Measurements from ENCODE around the gene TGFB1I1.
"Not testable (repeated sequence)": the region's sequence is repeated elsewhere in the genome, so short reads cannot be mapped to it uniquely, and the experiment has no call there.

The TGFB1I1 gene

DNA sequence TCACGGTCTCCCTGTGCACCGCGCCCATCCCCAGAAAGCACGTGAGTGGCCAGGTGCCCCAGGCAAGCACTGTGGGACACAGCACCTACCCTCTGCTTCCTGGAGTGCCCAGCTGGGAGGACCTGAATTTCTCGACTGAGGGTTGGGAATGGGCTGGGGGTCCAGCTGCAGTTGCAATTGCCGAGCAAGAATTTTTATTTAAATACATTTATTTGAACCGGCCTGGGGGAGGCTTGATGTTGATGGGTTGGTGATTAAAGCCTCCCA, 17.3 kb downstream of the TGFB1I1 start:
- DNase-seq = no peak

DNA sequence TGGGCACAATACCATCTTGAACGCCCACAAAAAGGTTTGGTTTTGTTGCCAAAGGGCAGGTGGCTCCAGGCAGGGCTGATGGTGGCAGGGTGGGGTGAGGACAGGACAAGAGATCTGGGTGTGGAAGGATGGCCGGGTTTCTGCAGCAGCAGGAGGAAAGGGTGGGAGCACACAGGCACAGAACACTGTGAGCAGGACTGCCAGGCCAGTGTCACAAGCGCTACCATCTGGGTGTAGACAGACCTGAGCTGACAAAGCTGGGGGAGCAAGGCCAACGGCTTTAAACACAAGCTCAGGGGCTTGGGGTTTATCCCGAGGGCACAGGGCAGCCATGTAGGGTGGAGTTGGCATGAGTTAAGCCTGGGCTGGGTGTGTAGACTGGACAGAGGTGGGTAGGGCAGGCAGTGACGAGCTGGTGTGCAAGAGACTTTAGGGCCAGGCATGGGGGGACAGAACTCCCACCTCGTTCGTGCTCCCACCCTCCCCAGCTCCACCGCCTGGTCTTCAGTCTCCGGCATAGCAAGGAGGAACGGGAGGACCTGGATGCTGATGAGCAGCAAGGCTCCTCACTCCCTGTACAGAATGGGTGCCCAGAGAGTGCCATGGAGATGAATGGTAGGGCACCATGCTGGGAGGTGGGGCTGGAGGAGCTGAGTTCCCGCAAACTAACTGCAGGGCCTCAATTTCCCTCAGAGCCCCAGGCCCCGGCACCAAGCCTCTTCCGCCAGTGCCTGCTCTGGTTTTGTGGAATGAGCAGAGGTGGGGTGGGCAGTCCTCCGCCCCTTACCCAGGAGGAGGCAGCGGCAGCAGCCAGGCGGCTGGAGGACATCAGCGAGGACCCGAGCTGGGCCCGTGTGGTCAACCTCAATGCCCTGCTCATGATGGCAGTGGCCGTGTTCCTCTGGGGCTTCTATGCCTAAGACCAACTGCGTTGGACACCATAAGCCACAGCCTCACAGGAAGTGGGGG, 17.9 kb downstream of the TGFB1I1 start:
- DNase-seq = no peak

DNA sequence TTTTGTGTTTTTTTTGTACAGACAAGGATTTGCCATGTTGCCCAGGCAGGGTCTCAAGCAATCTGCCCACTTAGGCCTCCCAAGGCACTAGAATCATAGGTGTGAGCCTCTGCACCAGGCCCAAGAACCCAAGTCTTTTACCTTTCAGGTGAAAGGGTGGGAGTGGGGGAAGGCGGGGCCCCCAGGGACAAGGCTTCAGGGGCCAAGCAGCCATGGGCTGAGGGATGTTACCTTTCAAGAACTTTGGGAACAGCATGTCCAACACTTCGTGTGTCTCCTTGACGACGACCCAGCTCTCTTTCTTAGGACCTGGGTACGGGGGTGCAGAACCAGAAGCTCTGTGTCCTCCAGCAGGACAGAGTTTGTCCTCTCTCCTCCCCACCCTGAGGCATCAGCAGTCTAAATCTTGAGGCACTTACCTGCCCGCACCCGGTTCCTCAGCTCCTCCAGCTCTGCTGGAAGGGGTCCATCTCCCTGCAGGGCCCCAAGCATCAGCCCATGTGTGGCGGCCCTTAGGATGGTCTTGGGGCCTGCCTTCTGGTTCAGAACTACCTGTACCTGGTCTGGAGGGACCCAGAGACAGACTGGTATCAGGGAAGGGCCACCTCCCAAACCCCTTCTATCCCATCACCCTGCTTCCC, 19.9 kb downstream of the TGFB1I1 start:
- DNase-seq = no peak

DNA sequence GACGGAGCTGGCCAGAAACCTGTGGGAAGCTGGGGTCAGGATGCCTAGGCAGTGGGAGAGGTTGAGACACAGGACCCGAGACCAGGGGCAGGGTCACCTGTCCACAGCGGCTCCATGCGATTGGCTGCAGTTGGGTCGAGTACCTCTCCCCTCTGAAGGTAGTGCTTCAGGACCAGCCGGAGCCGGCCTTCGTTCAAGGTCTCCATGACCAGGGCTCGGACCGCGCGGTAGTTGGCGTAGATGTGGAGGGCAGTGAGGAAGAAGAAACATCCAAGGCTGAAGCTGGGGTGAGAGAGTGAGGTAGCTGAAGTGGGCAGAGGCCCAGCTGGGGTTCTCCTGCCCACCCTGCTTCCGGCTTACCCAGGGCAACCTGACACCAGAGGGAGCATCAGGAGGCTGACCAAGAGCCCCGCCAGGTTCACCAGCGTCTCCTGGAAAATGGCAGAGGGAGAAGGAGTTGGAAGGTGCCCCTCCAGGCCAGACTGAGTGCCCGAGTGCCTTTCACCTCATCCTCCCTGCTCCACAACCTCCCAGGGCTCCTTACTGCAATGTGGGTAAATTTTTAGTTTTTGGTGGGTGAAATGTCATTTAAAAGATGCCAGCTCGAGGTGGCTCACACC, 21.7 kb downstream of the TGFB1I1 start:
- no peak for DNase-seq

DNA sequence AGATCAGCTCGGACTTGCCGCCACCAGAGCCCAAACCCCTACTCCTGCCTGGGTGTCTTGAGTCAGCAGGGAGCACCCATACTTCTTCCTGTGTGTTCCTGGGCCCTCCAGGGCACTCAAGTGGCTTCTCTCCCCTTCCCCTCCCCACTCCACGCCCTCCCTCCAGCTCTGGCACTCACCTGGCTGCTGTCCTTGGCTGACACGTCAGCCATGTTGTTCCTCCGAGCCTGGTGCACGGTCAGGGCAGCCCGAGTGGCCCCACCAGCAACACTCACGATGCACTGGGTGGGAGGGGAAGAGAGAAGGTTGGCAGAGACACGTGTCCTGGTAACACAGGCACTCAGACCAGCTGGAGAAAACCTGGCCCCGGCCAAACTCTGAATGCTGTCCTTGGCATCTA, 24.7 kb downstream of the TGFB1I1 start:
- DNase-seq = no peak

DNA sequence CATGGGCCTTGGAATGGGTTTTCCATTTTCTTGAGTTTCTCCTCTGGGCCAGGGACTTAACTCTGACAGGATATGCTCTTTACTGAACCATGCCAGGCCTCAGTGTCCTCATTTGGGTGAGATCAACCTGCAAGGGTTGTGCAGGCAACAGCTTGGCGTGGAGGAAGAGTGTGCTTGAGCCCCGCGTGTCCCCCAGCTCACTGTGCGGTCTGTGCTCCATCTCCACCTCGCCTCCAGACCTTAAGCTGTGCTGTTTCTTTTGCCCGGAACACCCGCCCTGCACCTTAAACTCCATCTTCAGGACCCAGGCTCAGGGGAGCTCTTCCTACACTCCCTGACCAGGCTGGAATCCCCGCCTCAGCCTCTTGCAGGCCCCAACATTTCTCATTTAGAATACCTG, 26.5 kb downstream of the TGFB1I1 start:
- DNase-seq = no peak

DNA sequence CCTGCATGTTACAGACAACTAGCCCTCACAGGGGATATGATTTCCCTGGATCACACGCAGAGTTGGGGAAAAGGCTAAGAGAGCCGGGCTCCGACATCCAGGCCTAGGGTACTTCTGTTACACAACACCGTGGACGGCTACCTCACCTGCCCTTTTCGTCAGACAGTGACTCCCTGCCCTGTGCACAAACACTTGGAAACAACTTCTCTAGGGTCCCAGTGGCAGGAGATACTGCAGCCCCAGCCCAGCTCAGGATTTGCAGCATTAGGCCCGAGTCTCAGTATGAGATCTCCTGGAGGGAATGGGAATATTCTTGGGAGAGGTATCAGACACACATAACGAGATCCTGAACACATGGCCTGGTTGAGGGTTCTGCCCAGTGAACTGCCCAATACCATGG, 28.0 kb downstream of the TGFB1I1 start:
- DNase-seq = no peak

DNA sequence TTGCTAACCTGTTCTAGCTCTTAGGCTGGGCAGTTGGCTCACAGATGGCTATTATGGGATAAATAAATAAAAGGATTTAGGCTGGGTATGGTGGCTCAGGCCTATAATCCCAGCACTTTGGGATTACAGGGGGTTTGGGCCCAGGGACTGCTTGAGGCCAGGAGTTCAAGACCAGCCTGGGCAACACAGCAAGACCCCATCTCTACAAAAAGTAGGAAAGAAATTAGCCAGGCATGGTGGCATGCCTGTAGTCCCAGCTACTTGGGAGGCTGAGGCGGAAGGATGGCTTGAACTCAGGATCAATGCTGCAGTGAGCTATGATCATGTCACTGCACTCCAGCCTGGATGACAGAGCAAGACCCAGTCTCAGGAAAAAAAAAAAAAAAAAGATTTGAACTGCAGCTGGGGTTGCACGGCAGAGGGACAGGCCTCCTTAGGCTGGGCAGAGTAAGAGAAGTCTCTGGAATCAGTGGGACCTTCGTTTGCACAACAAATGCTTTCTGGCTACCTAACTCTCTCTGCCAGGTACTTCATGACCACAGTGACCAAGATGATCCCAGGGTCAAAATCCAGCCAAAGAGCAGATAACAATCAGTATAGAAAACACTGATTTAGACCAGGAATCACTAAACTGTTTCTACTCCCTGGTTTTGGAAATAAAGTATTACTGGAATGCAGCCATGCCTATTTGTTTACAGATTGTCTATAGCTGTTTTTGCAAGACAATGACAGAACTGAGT, 29.4 kb downstream of the TGFB1I1 start:
- DNase-seq = no peak

DNA sequence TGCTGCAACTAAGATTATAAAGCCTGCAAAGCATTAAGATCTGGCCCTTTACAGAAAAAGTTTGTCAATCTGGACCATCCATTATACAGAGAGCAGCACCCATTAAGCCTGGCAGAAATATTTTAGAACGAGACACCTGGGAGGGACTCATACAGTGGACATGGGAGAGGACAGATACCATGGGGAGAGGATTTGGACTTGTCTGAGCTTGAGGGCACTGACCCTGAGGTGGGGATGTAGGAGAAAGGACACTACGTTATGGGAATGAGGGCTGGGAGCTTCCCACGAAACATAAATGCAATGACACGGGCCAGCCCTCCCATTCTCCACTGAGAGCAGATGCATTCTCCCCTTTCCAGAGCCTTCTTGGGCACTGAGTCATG, 30.0 kb downstream of the TGFB1I1 start:
- no peak for DNase-seq

DNA sequence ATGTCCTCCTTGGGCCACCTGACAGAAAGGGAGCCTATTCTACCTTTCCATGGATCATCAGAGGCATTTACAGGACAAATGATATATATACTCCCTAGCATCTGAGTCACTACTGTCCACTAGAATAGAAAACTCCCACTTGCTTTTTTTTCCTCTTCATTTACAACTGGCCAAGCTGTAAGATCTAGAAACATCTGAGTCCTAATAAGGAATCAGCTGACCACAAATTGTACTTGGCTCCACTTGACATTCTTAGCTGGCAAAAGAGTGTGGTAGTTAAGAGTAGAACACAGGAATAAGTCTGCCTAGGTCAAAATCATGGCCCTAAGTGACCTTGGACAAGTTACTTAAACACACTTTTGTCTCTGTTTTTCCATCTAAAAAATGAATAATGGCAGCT, 31.0 kb downstream of the TGFB1I1 start:
- DNase-seq = no peak

DNA sequence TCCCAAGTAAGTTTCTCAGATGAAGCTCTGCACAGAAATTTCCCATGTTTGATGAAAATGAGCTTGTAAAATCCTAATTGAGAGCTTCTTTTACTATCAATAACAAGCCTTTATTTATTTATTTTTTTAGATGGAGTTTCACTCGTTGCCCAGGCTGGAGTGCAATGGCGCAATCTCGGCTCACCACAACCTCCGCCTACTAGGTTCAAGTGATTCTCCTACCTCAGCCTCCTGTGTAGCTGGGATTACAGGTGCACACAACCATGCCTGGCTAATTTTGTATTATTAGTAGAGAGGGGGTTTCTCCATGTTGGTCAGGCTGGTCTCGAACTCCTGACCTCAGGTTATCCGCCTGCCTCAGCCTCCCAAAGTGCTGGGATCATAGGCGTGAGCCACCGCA, 31.6 kb downstream of the TGFB1I1 start:
- not testable (repeated sequence) for DNase-seq

DNA sequence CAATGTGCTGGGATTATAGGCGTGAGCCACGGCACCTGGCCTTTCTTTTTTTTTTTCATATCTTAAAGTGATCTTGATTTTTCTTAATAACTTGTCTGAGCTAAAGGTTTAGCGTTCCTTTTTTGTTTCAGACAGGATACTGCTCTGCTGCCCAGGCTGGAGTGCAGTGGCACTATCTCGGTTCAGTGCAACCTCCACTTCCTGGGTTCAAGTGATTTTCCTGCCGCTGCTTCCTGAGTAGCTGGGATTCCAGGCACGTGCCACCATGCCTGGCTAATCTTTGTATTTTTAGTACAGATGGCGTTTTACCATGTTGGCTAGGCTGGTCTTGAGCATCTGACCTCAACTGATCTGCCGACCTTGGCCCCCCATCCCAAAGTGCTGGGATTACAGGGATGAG, 32.2 kb downstream of the TGFB1I1 start:
- DNase-seq = no peak

DNA sequence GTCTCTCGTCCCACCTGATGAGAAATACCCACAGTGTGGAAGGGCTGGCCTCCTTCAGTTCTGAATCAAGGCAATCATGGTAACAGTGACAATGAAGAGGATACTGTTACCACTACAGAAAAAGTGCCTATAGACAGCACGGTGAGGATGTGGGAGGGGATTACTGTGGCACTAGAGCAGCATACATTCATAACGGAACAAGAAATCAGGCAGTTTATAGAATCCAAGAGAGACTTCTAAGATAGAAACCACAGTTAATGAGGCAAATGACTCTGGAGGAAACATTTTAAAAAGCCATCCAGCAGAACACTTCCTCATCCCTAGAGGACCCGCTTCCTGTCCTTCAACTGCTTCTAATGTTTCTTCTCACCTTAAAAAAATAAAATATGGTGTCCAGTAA, 33.5 kb downstream of the TGFB1I1 start:
- no peak for DNase-seq

DNA sequence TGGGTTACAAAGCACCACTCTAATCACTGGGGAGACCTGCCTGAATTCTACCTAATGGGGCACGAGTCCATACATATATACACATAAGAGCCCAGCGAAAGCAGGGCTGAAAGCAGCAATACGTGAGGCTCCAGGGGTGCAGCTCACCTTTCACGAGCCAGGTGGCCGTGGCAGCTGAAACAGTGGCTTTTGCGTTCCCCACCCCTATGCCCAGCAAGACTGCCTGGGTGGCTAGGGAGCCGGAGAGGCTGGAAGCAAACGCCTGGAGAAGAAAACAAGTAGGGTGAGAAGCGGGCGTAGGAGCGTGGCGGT, 35.6 kb downstream of the TGFB1I1 start:
- DNase-seq = no peak

DNA sequence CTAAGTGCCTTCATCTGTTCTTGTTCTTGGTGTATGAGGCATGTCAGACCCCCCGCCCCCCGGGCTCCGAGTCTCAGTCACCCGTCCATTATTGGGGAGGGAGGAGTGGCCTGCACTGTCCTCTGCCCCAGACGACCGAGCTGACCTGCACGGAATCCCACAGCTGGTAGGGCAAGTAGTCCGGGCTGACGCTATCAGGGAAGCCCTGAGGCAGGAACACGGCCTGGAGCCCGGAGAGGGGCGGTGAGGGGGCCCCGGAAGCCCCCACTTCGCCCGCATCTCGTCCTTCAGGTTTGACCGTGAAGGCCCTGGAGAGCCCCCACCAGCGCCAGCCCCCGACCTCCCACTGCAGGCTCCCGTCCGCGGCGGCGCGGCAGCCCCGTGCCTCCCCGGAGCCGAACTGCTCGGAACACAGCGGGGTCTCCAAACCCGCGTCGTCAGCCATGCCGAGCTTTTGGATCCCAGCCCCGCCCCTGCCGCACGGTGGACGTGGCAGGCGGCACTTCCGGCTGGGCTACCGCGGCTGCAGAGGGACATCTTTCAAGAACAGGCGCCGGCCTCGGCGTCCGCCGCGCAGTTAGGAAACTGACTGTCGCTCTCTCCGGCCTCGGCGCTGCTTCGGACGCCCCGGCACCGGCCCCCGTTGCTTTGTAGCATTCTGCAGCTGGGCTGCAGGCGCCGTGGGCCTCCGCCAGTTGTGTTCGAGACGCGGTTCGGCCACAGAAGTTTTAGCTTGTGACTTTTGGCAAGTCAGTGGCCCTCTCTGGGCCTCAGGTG, 36.2 kb downstream of the TGFB1I1 start, which contains the start of gene RUSF1:
Gene RUSF1 (minus strand): TSS at position 463 of the 777 bp plus-strand sequence. CDS start 18 bp downstream, at position 445.
- peak; percentile 85 for DNase-seq

DNA sequence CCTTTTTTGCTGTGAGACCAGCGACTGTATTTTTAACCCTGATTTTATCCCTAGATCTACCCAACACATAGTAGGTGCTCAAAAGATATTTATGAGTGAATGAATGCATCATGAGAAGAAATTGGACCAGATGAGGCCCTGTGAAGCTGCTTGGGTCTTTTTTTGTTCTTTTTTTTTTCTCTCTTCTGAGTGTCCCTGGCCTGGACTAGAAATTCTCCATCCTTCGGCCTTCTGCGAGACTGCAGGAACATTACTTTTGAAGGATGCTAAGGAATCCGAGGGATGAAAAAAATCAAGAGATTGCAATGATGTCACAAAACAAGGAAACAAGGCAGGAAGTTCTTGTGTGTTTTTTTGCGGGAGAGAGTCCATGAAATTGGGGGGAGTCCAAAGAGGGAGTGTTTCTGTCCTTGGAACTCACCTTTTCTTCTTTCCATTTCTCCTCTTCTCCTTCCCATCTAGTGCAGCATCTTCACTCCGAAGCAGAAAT, 36.8 kb downstream of the TGFB1I1 start:
- DNase-seq = no peak

DNA sequence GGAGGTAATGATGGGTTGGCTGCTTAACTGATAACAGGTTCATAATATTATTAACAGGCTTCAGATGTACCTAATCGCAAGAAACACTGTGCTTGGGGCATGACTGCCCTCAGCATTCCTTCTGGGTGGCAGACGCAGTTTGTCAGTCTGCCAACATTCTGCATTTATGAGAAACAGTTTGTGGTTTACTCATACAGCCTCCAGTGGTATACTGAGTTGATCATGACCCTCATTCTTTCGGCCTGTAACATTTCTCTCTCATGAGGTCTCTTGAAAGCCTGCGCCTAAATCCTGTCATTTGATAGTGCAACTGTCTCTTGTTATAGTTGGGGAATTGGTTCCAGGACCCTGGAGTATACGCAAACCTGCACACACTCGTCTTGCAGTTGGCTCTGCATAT, 41.2 kb downstream of the TGFB1I1 start:
- no peak for DNase-seq

DNA sequence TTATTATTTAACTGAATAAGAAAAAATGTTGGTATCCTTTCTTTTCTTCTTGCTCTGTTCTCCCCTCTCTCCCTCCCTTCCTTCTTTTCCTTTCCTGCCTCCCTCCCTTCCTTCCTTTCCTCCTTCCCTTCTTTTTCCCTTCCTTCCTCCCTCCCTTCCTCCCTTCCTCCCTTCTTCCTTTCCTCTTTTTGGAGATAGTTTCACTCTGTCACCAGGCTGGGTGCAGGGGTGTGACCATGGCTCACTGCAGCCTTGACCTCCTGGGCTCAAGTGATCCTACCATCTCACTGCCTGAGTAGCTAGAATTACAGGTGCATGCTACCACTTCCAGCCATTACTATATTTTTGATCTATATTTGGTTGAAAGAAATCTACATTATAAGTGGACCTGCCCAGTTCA, 41.9 kb downstream of the TGFB1I1 start:
- no peak for DNase-seq

DNA sequence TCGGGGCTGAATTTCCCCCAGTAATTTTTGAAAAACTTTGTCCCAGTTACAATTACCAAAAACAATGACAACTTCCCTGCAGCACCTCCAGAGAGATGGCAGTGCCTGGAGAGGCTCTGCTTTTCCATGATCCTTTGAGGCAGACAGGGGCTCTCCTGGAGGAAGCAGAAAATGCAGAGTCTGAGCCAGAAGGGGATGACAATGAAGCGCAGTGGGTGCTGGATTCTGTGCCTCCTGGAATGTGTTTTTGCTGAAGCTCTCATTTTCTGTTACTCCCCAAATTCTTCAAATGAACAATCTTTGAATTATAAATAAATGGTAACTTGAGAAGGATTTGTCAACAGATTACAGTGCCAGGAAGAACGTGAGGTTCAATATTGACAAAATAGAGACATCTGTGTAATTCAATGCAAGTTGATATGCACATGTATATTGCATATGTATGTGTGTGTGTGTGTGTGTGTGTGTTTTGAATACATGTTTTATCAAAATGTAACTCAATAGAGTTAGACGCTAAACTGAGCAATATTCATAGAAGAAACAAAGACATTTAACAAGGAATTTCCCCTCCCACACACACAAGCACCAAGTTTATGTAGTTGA, 45.9 kb downstream of the TGFB1I1 start:
- DNase-seq = no peak

DNA sequence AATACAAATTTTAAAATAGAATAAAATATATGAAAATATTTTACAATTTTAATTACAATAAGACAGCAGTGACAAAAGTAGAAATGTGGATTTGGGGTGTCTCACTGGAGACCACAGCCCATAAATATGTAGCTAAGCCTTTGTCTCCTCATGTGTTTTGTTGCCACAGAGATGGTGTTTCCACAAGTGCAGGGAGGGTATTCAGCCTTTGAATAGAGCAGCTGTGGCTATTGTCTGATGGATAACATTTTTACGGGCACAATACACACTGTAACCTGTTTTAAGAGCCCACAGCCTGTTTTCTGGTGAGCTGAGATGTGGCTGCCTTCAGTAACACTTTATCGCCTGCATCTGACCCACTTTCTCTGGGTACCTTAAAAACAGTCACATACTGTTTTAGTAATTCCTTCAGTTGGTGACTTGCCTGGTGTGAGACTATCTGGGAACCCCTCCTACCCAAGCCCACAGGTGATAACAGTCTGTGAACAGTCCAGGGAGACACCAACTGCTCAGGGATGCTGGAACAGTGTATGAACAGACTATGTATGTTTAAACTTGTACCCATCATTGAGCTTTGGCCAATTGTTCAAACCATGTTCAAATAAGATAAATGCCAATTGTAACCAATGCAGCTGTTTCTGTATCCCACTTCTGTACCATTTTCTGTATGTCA, 47.9 kb downstream of the TGFB1I1 start:
- no peak for DNase-seq

DNA sequence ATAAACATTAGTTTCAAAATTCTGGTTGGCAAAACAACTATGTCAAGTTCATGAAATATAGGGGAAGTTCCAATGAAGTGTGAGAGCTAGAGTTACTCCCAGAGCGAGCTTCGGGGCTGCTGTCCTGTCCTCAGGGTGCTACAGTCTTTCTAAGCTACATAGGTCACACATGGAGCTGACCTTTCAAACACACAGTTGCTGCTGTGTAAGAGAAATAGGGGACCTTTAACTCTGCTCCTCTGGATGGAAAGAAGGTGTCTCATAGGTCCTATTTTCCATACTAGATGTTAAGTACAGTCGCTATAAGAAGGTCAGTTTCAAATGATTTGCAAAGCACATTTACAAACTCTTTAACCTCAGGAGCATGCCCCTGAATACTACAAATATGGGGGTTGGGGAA, 49.4 kb downstream of the TGFB1I1 start:
- DNase-seq = no peak

DNA sequence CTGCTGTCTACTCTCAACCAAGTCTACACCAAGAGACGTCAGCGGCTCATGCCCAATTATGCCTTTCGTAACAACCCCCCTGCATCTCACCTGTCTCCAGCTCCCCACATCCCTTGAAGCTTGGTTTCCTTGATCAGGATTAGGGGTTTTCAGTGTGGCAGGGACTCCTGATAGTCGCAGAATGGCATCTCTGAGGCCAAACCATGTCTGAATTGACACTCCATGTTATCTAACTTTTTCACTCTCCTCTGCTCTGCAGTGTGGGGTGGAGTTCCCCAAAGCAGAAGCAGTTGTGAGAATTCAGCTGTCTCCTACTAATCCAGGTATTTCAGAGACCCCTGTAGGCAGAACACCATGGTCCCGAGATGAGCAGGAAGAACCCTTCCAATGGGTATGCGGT, 50.1 kb downstream of the TGFB1I1 start:
- no peak for DNase-seq
